Measurements from ENCODE around the gene CALCOCO1.
A peak's percentile ranks its signal among the peaks of the same experiment; 100 is the strongest.

CALCOCO1 gene

GRCh38 chr12:53751336-53752191 is 24.3 kb upstream of the CALCOCO1 start, which contains the start of gene CISTR:
CISTR (minus strand) TSS chr12:53751979.
- DNase-seq = no peak

- DNase-seq = no peak
Measured at GRCh38 chr12:53750812-53751335, 23.6 kb upstream of the CALCOCO1 start.

GRCh38 chr12:53749986-53750811 is 22.9 kb upstream of the CALCOCO1 start:
- DNase-seq = no peak

GRCh38 chr12:53748072-53748840 is 21.0 kb upstream of the CALCOCO1 start:
- DNase-seq = no peak

GRCh38 chr12:53747095-53747494 is 19.8 kb upstream of the CALCOCO1 start:
- no peak for DNase-seq

GRCh38 chr12:53746592-53747092 is 19.4 kb upstream of the CALCOCO1 start:
- DNase-seq = peak; percentile 69 to 75

GRCh38 chr12:53744751-53745150 is 17.5 kb upstream of the CALCOCO1 start:
- no peak for DNase-seq

- no peak for DNase-seq
Measured at GRCh38 chr12:53744130-53744441, 16.8 kb upstream of the CALCOCO1 start.

- DNase-seq = peak; percentile 11 to 60
Measured at GRCh38 chr12:53743266-53744129, 16.2 kb upstream of the CALCOCO1 start.

- DNase-seq = no peak
Measured at GRCh38 chr12:53740130-53740491, 12.9 kb upstream of the CALCOCO1 start.

- no peak for DNase-seq
Measured at GRCh38 chr12:53739214-53740129, 12.2 kb upstream of the CALCOCO1 start.

- no peak for DNase-seq
Measured at GRCh38 chr12:53738406-53739213, 11.4 kb upstream of the CALCOCO1 start.

GRCh38 chr12:53737951-53738405 is 10.7 kb upstream of the CALCOCO1 start:
- no peak for DNase-seq

- DNase-seq = no peak
Measured at GRCh38 chr12:53737093-53737808, 10.0 kb upstream of the CALCOCO1 start.

- no peak for DNase-seq
Measured at GRCh38 chr12:53736592-53736991, 9.3 kb upstream of the CALCOCO1 start.

GRCh38 chr12:53735556-53735955 is 8.3 kb upstream of the CALCOCO1 start:
- DNase-seq = no peak

- no peak for DNase-seq
Measured at GRCh38 chr12:53734425-53734824, 7.2 kb upstream of the CALCOCO1 start.

GRCh38 chr12:53733807-53734200 is 6.6 kb upstream of the CALCOCO1 start:
- DNase-seq = no peak
